Erythroblast (primary cell): ENCODE measurements around the gene C1orf210.

Experiments used
- GATA1 ChIP-seq: IDR thresholded peaks from 2 replicates; pipeline ENCODE4 v1.6.1; 2011; ENCODE audit warnings: low read depth, mild to moderate bottlenecking, control low read depth, low read length, moderate library complexity
- POLR2A ChIP-seq: IDR thresholded peaks from 2 replicates; pipeline ENCODE4 v1.6.1; 2011; ENCODE audit warnings: mild to moderate bottlenecking, low read length

DNA sequence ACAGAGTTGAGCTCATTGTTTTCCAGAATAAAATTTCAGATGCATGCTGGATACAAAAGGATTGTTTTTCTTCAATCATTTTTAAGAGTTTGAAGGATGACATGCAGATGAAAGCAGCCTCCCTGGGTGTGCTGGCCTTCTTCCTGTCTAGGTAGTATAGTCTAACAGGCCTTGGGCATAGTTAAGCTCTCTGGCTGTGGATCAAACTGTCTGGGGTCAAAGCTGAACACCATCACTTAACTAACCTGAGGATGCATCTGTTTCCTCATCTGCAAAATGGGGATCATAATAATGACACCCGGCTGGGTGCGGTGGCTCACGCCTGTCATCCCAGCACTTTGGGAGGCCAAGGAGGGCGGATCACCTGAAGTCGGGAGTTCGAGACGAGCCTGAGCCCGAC, 9.4 kb upstream of the C1orf210 start:
- no peak for TF ChIP-seq POLR2A
- TF ChIP-seq GATA1 = no peak
